Stimulated activated CD4-positive, alpha-beta T cell treated with anti-CD3 and anti-CD28 coated beads, Interleukin-2, amount 100 ng/mL, for 48 hours (primary cell): ENCODE measurements around the gene RFC4.

Experiments
- DNase-seq, 2 donors: peaks; one replicate each; pipeline ENCODE4 v3.0.0-alpha.2; 2020

RFC4 gene

DNA sequence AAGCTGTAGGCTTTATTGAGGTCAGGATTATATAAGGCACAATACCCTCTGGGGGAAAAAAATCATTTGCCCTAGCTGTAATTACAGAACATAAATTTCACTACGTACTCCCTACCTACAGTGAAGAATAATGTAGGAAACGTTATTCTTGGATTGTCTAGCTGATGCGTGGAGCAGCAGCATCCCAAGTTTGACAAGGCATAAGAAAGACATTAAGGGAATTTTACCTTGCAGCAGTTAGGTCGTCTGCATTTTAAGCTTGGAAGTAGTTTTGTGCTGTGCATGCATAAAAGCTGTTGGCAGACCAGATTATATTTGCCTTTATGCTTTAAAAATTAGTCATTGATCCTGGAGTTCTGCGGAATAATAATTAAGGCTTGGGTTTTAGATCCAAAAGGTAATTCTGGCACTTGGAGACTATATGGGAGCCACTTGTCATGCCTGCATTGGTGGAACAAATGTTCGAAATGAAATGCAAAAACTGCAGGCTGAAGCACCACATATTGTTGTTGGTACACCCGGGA lies 20.7 kb downstream of the RFC4 start:
- no peak for DNase-seq

DNA sequence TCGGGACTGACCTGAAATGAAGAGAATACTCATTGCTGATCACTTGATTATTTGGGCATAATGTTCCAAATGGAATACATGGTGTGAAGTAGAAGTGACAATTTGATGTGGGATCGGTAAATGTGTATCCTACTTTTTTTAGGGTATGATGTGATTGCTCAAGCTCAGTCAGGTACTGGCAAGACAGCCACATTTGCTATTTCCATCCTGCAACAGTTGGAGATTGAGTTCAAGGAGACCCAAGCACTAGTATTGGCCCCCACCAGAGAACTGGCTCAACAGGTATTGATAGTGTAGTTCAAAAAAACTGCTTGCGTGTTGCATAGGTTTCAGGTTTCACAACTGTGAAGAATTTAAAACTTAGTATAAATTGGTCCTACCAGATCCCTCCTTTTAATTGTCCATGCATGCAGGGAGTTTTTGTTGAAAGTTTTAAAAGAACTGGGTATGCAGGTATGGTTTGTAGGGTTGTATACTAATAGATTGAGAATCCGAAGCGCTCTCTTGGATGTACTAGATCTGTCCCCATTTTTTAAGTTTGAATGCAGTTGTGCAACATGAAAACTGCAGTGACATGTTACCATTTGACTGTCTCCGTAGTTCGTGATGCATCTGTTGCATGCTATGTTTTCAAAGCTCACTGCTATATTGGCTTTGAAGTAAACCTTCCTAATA lies 21.3 kb downstream of the RFC4 start:
- no peak for DNase-seq

GRCh38 chr3:186783731-186784515 lies 22.4 kb downstream of the RFC4 start:
- peak; percentile 57 to 69 for DNase-seq

DNA sequence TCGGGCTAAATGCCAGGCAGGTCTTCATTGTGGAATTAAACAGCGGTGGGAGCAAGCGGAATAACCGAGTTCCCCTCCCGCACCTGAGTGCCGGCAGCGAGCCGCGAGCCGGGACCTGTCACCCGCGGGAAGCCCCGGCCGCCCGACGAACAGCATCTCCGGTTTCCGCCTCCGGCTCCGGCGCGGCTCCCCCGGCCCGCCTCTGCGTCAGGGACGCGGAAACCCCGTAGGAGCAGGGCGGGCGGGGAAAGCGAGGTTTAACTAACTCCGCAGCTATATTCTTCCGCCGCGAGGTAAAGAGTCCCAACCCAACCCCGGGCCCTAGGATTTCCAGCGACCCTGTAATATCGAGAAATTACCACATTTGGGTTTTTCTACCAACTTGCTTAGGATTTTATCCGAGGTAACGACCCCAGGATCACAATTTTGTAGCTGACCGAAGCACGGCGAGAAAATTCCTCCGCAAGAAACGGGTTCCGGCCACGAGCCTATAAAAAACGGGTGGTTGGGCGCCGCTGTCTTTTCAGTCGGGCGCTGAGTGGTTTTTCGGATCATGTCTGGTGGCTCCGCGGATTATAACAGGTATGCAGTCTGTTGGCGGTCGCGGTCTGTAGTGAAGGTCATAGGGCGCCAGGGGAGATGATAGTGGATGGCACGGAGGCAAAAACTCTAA lies 23.1 kb downstream of the RFC4 start, which contains the start of gene EIF4A2:
Gene EIF4A2 (plus strand): TSS at position 520 of the 673 bp plus-strand sequence. CDS start 34 bp downstream, at position 554.
- peak; percentile 87 to 88 for DNase-seq

- DNase-seq: no peak
Observed at GRCh38 chr3:186782542-186783057, 23.7 kb downstream of the RFC4 start.

DNA sequence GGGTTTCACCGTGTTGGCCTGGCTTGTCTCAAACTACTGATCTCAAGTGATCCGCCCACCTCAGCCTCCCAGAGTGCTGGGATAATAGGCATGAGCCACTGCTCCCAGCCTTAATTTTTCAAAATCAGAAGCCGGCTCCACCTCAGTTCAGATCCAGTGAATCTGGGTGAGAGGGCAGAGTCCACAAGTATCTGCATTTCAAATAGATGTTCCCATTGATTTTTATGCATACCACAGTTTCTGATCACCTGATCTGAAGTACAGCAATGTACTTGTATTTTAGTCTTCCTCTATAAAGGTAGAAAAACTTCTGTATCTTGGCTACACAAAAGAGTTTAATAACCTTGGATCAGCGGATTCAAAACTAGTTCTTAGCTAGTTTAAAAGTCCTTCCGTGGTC lies 27.1 kb downstream of the RFC4 start:
- no peak for DNase-seq

- DNase-seq: no peak
Observed at GRCh38 chr3:186775999-186776398, 30.3 kb downstream of the RFC4 start.

DNA sequence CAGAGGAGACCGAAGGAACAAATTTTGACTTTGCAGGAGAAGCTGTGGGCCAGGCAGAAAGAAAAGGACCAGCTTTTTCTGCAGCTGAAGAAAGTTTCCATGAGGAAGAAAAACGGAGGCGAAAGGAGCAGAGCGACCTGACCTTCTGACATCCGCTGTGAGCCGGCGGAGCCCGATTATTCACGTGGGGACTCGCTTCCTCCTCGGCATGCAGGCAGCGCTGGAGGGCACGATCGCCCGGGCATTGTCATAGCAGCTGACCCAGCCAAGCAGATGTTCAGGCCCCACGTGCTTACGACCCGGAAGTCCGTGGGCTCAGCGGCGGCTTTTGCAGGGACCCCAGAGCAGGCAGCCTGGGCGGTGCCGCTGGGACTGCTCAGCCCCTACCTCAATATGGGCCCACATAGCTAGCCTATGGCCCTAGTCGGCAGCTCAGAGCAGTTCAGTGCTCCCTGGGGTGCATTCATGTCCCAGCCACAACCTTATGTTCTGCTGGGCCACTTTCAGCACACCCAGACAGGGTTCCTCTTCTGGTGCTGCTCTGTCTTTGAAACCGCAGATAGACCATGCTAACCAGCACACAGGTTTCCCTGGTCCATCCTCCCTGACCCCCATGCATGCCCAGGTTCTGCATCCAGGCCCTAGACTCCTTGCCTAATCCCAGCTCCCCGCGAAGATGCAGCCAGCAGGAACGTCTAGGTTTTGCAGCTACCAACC lies 33.4 kb downstream of the RFC4 start:
- DNase-seq: peak; percentile 60 to 63

GRCh38 chr3:186772281-186772694 lies 34.0 kb downstream of the RFC4 start:
- no peak for DNase-seq

GRCh38 chr3:186760897-186761447 lies 45.3 kb downstream of the RFC4 start:
- DNase-seq: no peak

DNA sequence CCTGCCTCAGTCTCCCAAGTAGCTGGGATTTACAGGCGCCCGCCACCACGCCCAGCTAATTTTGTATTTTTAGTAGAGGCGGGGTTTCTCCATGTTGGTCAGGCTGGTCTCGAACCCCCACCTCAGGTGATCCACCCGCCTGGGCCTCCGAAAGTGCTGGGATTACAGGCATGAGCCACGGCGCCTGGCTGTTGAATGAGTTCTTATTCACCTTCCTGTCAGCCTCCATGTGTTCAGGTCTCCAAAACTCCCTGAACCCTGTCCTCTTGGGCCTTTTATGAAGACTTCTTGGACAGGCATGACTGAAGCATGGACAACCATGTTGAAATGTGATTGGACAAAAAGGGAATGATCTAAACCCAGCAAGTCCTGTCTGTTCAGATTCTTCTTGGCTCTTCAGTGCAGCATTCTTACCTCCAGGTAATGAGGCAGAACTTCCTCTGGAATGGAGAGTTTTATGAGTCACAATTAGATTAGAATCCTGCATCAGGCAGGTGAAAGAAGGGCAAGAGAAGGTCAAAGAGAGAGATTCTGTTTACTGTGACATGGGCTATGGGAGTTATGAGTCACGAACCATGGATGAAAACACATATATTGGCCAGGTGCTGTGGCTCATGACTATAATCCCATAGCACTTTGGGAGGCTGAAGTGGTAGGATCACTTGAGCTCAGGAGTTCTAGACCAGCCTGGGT lies 46.0 kb downstream of the RFC4 start:
- DNase-seq: no peak

GRCh38 chr3:186759231-186759930 lies 46.9 kb downstream of the RFC4 start:
- DNase-seq: no peak

DNA sequence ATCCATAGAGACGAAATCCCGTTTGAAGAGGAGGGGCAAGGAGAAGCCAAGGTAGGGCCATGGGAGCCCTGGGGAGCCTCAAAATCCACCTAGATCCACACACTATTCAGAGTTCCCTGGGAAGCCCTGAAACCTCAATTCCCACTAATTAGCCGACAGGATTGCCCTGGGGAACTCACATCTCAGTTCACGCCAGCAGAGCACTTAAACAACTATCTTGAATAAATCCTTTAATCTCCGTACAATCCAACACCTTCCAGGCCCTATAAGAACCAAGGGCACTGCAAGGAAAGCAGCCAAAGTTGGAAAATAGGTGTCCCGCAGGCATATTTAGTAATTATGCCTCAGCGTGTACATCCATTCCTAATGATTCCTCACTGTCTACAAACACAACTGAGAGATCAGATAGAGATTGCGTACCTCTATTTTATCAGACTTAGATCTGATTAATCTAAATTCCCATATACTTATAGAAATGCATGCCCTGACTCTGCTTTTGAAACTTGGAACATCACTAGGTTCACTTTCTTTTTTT lies 48.5 kb downstream of the RFC4 start:
- no peak for DNase-seq

GRCh38 chr3:186757214-186757613 lies 49.1 kb downstream of the RFC4 start:
- no peak for DNase-seq

GRCh38 chr3:186754871-186755270 lies 51.4 kb downstream of the RFC4 start:
- DNase-seq: no peak

- DNase-seq: no peak
Observed at GRCh38 chr3:186754006-186754405, 52.3 kb downstream of the RFC4 start.

GRCh38 chr3:186751480-186751879 lies 54.8 kb downstream of the RFC4 start:
- DNase-seq: no peak

GRCh38 chr3:186750316-186750715 lies 56.0 kb downstream of the RFC4 start:
- DNase-seq: no peak

DNA sequence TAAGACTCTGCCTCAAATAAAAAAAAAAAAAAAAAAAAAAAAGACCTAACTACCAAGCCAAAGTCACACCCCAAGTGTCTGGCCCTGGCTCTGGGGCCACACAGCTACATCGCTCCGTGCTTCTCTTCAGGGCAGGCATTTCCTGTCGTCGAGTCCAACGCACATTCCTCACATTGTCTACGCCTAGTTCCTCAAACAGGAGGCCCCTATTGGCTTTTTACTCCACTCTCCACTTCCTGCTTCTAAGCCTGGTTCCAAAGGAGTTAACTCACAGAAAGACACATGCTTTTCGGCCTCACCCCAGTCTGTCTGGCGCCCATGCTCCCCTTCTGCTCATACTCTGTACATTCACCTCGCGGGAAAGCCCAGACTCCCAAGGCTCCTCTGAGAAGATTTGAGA lies 60.3 kb downstream of the RFC4 start:
- DNase-seq: no peak

DNA sequence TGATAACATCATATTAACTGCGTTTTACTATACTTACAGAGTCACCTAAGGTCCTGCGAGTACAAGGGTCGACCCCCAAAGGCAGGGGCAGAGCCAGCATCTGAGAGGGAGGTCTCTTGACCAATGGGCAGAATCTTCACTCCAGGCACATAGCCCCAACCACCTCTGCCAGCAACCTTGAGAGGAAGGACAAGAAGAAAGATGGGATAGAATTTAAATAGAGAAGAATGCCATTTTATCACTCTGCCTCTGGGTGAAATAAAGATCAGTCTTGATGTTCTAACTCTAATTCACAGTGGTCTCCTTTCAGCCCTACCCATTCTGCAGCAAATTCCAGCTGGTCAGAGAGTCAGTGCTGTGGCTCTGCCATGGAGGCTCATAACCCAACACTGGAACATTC lies 62.6 kb downstream of the RFC4 start:
- no peak for DNase-seq
